ENCODE results near the gene MYOM3.

The MYOM3 gene

GRCh38 chr1:24150234-24151174 is 38.6 kb upstream of the MYOM3 start:
- Histone ChIP-seq H3K9ac (ENCODE audit: low read length) (peak overlapping the region; percentile 71), H3K4me1 (ENCODE audit: insufficient read depth, low read length, severe bottlenecking) (peaks cover 50% of the 10 kb centered on the region), H3K4me2 (ENCODE audit: low read length) (peak overlapping the region; percentile 89), H3K36me3 (ENCODE audit: insufficient read depth, low read length) (peaks cover 8% of the 10 kb centered on the region; the same call in 1 of the 2 replicates), H3K4me3 (ENCODE audit: low read depth, low read length, poor library complexity, severe bottlenecking) (peak overlapping the region; percentile 72), H4K20me1 (ENCODE audit: insufficient read depth, low read length) (no peaks in the 10 kb centered on the region), H3K27me3 (ENCODE audit: insufficient read depth, low read length) (no peaks in the 10 kb centered on the region), H3K27ac (ENCODE audit: low read depth, low read length, poor library complexity, severe bottlenecking) (peak overlapping the region; percentile 97), H3K9me2 (ENCODE audit: low read depth, low read length) (no peaks in the 10 kb centered on the region), H3F3A (ENCODE audit: insufficient read depth, low read length) (peaks cover 3% of the 10 kb centered on the region; the same call in 1 of the 2 replicates), H3K9me3 (ENCODE audit: low read length) (no peaks in the 10 kb centered on the region), H3K79me2 (ENCODE audit: insufficient read depth, low read length) (no peaks in the 10 kb centered on the region), H2AFZ (ENCODE audit: low read length) (no peak overlapping the region)
- peak; percentile 83 for TF ChIP-seq CTCF (IDR thresholded peaks at IDR 0.05; ENCODE audit: low read length)
- TF ChIP-seq EZH2 (IDR thresholded peaks at IDR 0.05; ENCODE audit: borderline replicate concordance, low read length): no peak

GRCh38 chr1:24149866-24150233 is 37.9 kb upstream of the MYOM3 start:
- H3K79me2 ChIP-seq (ENCODE audit: insufficient read depth, low read length): no peaks in the 10 kb centered on the region
- no peaks in the 10 kb centered on the region for H3K9me2 ChIP-seq (ENCODE audit: low read depth, low read length)
- H2AFZ ChIP-seq (ENCODE audit: low read length): no peak overlapping the region
- H3K4me2 ChIP-seq (ENCODE audit: low read length): peak overlapping the region; percentile 89
- H3K4me3 ChIP-seq (ENCODE audit: low read depth, low read length, poor library complexity, severe bottlenecking): peak overlapping the region; percentile 72
- peaks cover 44% of the 10 kb centered on the region for H3K4me1 ChIP-seq (ENCODE audit: insufficient read depth, low read length, severe bottlenecking)
- H3K9me3 ChIP-seq (ENCODE audit: low read length): no peaks in the 10 kb centered on the region
- H3K27ac ChIP-seq (ENCODE audit: low read depth, low read length, poor library complexity, severe bottlenecking): no peak overlapping the region
- H3K36me3 ChIP-seq (ENCODE audit: insufficient read depth, low read length): peaks cover 2% of the 10 kb centered on the region; the same call in 1 of the 2 replicates
- no peak for TF ChIP-seq EZH2 (IDR thresholded peaks at IDR 0.05; ENCODE audit: borderline replicate concordance, low read length)
- TF ChIP-seq CTCF (IDR thresholded peaks at IDR 0.05; ENCODE audit: low read length): no peak
- peak overlapping the region; percentile 42; the same call in 1 of the 2 replicates for H3K9ac ChIP-seq (ENCODE audit: low read length)
- H3K27me3 ChIP-seq (ENCODE audit: insufficient read depth, low read length): peaks cover under 1% of the 10 kb centered on the region; the same call in 1 of the 2 replicates
- no peaks in the 10 kb centered on the region for H4K20me1 ChIP-seq (ENCODE audit: insufficient read depth, low read length)
- peaks cover 3% of the 10 kb centered on the region; the same call in 1 of the 2 replicates for H3F3A ChIP-seq (ENCODE audit: insufficient read depth, low read length)

- H3K4me3 ChIP-seq (ENCODE audit: low read depth, low read length, poor library complexity, severe bottlenecking): no peak overlapping the region
- H3K27me3 ChIP-seq (ENCODE audit: insufficient read depth, low read length): peaks cover 6% of the 10 kb centered on the region; the same call in 1 of the 2 replicates
- no peaks in the 10 kb centered on the region for H3K9me2 ChIP-seq (ENCODE audit: low read depth, low read length)
- no peak overlapping the region for H2AFZ ChIP-seq (ENCODE audit: low read length)
- H4K20me1 ChIP-seq (ENCODE audit: insufficient read depth, low read length): no peaks in the 10 kb centered on the region
- H3K4me2 ChIP-seq (ENCODE audit: low read length): no peak overlapping the region
- H3F3A ChIP-seq (ENCODE audit: insufficient read depth, low read length): peaks cover 3% of the 10 kb centered on the region; the same call in 1 of the 2 replicates
- H3K27ac ChIP-seq (ENCODE audit: low read depth, low read length, poor library complexity, severe bottlenecking): no peak overlapping the region
- no peak for TF ChIP-seq CTCF (IDR thresholded peaks at IDR 0.05; ENCODE audit: low read length)
- TF ChIP-seq EZH2 (IDR thresholded peaks at IDR 0.05; ENCODE audit: borderline replicate concordance, low read length): no peak
- H3K9ac ChIP-seq (ENCODE audit: low read length): no peak overlapping the region
- no peaks in the 10 kb centered on the region for H3K9me3 ChIP-seq (ENCODE audit: low read length)
- peaks cover 25% of the 10 kb centered on the region for H3K4me1 ChIP-seq (ENCODE audit: insufficient read depth, low read length, severe bottlenecking)
- no peaks in the 10 kb centered on the region for H3K79me2 ChIP-seq (ENCODE audit: insufficient read depth, low read length)
- no peaks in the 10 kb centered on the region for H3K36me3 ChIP-seq (ENCODE audit: insufficient read depth, low read length)
These were observed 35.9 kb upstream of the MYOM3 start for GRCh38 chr1:24147816-24148215.

Measured in OCI-LY1 (cell line).